ENCODE measurements around the gene MEPCE. TPM values are rescaled to one million over a fixed set of nuclear protein-coding genes. Genes with fewer than 3 reads are reported as not detected.
"Not testable (repeated sequence)": the region's sequence is repeated elsewhere in the genome, so short reads cannot be mapped to it uniquely, and the experiment has no call there.

MEPCE gene
- total RNA-seq, 1 donor from 2014 or later = 32.9 TPM

DNA sequence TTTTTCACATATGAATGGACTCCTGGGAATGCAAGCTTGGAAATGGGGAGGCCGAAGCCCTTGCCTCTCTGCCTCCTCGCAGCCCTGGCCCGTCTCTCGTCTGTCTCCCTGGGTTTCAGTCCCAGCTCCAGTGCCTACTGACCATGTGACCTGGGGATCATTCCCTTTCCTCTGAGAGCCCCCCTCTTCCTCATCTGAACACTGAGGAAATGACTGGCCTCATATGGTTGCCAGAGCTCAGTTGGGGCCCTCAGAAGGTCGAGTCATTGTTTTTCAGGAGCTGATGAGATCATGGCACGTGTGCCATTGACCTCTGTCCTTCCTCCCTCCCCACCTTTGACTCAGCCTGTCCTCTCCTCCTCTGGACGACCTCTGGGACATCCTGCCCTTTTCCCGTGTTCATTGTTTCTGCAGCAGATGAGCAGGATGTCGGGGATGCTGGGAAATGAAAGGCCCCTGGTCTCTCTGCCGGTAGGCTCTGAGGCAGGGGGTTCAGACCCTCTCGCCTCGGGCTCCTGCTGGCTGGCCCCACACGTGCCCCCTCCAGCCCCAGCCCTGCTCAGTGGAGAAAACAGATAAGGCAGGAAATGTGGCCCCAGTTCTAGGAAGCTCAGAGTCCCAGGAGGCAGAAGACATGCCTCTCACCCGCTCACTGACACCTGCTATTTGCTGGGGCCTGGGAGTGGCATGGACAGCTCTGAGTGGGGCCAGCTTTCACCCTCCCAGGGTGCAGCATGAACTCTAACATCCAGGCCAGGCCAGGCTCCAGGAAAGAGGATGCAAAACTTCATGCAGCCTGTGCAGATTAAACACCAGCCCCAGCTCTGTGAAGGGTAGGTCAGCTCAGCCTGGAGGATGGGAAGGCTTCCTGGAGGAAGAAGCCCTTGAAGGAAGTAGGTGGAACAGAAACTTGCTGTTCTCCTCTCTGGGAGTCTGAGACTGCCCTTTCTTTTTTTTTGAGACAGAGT is 15.0 kb downstream of the MEPCE start:
- Histone ChIP-seq H3K27ac (peak overlapping the region; percentile 17 to 40), H3K4me1 (no peaks in the 10 kb centered on the region), H3K36me3 (no peaks in the 10 kb centered on the region), H3K4me3 (no peak overlapping the region), H3K27me3 (no peaks in the 10 kb centered on the region), H3K9me3 (no peaks in the 10 kb centered on the region)
- intact Hi-C loops (cut with DNase I) = no loop called here
- TF ChIP-seq, protein P1, sequence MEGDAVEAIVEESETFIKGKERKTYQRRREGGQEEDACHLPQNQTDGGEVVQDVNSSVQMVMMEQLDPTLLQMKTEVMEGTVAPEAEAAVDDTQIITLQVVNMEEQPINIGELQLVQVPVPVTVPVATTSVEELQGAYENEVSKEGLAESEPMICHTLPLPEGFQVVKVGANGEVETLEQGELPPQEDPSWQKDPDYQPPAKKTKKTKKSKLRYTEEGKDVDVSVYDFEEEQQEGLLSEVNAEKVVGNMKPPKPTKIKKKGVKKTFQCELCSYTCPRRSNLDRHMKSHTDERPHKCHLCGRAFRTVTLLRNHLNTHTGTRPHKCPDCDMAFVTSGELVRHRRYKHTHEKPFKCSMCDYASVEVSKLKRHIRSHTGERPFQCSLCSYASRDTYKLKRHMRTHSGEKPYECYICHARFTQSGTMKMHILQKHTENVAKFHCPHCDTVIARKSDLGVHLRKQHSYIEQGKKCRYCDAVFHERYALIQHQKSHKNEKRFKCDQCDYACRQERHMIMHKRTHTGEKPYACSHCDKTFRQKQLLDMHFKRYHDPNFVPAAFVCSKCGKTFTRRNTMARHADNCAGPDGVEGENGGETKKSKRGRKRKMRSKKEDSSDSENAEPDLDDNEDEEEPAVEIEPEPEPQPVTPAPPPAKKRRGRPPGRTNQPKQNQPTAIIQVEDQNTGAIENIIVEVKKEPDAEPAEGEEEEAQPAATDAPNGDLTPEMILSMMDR (IDR thresholded peaks at IDR 0.05) = no peak
- no peak for DNase-seq (ENCODE audit: low spot score in 2 of 2)

DNA sequence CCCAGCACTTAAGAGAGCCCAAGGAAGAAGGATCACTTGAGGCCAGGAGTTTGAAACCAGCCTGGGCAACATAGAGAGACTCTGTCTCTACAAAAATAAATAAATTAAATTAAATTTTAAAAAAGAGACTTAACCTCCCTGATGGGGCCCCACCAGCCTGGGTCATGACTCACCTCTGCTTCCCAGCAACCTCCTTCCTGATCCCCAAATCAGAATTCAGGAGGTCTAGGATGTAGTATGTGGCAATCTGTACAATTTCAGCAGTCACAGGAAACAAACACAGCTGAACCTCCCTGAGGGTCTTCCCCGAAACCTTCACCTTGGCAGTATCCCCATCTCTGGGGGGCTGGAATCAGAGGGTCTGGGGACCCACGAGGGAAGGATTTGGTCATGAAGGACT is 16.4 kb downstream of the MEPCE start:
- Histone ChIP-seq H3K4me1 (no peaks in the 10 kb centered on the region), H3K9me3 (no peaks in the 10 kb centered on the region), H3K36me3 (no peaks in the 10 kb centered on the region), H3K4me3 (no peak overlapping the region), H3K27ac (no peak overlapping the region), H3K27me3 (no peaks in the 10 kb centered on the region)
- intact Hi-C loops (cut with DNase I) = no loop called here
- TF ChIP-seq, protein P1 (IDR thresholded peaks at IDR 0.05) = no peak
- no peak for DNase-seq (ENCODE audit: low spot score in 2 of 2)

DNA sequence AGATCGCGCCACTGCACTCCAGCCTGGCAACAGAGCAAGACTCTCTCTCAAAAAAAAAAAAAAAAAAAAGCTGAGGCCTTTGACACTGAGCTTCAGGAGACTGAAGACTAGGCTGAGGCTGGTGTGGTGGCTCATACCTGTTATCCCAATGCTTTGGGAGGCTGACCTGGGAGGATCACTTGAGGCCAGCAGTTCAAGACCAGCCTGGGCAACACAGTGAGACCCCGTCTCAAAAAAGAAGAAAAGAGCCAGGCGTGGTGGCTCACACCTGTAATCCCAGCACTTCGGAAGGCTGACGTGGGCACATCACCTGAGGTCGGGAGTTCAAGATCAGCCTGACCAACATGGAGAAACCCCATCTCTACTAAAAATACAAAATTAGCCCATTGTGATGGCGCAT is 17.7 kb downstream of the MEPCE start:
- H3K27me3 ChIP-seq; DNase-seq (ENCODE audit: low spot score in 2 of 2); H3K4me1 ChIP-seq; intact Hi-C loops (cut with DNase I); H3K36me3 ChIP-seq; H3K4me3 ChIP-seq; H3K9me3 ChIP-seq; H3K27ac ChIP-seq: not testable (repeated sequence)

DNA sequence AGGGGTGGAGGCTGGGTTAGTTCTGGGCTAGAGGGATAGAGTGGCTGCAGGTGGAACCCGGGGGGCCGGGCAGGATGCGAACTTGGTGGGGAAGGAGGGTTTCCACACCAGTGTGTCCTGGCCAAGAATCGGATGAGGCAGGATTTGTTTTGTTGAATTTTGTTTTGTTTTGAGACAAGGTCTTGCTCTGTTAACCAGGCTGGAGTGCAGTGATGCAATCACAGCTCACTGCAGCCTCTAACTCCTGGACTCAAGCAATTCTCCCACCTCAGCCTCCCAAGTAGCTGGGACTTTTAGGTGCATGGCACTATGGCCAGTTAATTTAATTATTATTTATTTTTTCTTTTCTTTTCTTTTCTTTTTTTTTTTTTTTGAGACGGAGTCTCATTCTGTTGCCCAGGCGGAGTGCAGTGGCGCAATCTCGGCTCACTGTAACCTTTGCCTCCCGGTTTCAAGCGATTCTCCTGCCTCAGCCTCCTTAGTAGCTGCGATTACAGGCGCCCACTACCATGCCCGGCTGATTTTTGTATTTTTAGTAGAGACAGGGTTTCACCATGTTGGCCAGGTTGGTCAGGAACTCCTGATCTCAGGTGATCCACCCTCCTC is 19.7 kb downstream of the MEPCE start:
- Histone ChIP-seq H3K36me3 (no peaks in the 10 kb centered on the region), H3K4me3 (no peak overlapping the region), H3K27me3 (no peaks in the 10 kb centered on the region), H3K9me3 (no peaks in the 10 kb centered on the region), H3K4me1 (no peaks in the 10 kb centered on the region), H3K27ac (no peak overlapping the region)
- intact Hi-C loops (cut with DNase I) = no loop called here
- TF ChIP-seq, protein P1 (IDR thresholded peaks at IDR 0.05) = no peak
- DNase-seq (ENCODE audit: low spot score in 2 of 2) = no peak

DNA sequence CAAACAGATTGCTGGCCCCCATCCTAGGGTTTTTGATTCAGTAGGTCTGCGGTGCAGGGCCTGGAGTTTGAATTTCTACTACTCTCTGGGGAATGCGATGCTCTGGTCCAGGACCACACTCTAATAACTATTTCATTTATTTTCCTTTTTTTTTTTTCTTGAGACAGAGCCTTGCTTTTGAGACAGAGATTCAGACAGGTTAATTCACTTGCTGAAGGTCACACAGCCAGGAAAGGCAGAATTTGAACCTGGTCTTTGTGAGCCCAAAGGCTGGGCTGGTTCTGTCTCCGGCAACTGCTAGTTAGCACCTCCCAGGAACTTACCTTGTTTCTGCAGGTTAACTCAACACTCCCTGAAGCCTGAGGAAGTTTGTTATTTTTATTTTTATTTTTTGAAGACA is 22.9 kb downstream of the MEPCE start:
- no peaks in the 10 kb centered on the region for H3K36me3 ChIP-seq
- intact Hi-C loops (cut with DNase I) = no loop called here
- H3K9me3 ChIP-seq = no peaks in the 10 kb centered on the region
- H3K27ac ChIP-seq = no peak overlapping the region
- DNase-seq (ENCODE audit: low spot score in 2 of 2) = no peak
- no peaks in the 10 kb centered on the region for H3K4me1 ChIP-seq
- TF ChIP-seq, protein P1 (IDR thresholded peaks at IDR 0.05) = no peak
- H3K27me3 ChIP-seq = no peaks in the 10 kb centered on the region
- no peak overlapping the region for H3K4me3 ChIP-seq

DNA sequence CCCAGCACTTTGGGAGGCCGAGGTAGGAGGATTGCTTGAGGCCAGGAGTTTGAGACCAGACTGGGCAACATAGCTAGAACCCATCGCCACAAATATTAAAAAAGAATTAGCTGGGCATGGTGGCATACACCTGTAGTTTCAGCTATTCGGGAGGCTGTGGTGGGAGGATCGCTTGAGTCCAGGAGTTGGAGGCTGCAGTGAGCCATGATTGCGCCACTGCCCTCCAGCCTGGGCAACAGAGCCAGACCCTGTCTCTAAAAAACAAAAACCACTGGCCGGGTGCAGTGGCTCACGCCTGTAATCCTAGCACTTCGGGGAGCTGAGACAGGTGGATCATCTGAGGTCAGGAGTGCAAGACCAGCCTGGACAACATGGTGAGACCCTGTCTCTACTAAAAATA is 24.2 kb downstream of the MEPCE start:
- H3K9me3 ChIP-seq; DNase-seq (ENCODE audit: low spot score in 2 of 2); H3K27me3 ChIP-seq; H3K36me3 ChIP-seq; intact Hi-C loops (cut with DNase I); H3K4me3 ChIP-seq; H3K4me1 ChIP-seq; H3K27ac ChIP-seq: not testable (repeated sequence)

Measured in ascending aorta (tissue), 2 donors.